ENCODE results near the gene SLC13A3.

GRCh38 chr20:46509523-46509922 lies 141.7 kb downstream of the SLC13A3 start:
- no peak for TF ChIP-seq CTCF (IDR thresholded peaks at IDR 0.05 in 4 of 5, conservative IDR thresholded peaks at IDR 0.05 in 1 of 5)
- no peak for TF ChIP-seq POLR2A (IDR thresholded peaks at IDR 0.05)

Data from gastrocnemius medialis (tissue), 4 donors.